Measurements from ENCODE around the gene SMARCD1. TPM values are rescaled to one million over a fixed set of nuclear protein-coding genes. Genes with fewer than 3 reads are reported as not detected.

SMARCD1 gene
- polyA plus RNA-seq, 12 donors = 45.4 to 88.5 (median 56.3) TPM; not detected in 1

- DNase-seq = peak; percentile 59
Observed at GRCh38 chr12:50055831-50056638, 29.1 kb upstream of the SMARCD1 start.

DNA sequence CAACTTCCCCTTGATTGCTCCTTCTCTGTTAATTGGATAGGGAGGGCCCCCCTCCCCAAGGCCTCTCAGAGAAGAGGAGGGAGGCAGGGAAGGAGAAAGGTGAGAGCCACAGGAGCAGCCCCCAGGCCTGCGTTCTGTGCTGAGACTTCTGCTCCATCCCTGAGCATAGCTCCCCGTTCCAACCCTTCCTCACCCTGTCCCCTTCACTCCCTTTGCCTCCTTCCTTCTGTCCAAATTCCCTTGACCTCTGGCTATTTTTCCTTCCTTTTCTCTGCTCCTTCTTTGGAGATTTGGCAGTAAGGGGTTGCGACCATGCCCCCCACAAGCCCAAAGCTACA lies 28.5 kb upstream of the SMARCD1 start:
- no peak for DNase-seq

DNA sequence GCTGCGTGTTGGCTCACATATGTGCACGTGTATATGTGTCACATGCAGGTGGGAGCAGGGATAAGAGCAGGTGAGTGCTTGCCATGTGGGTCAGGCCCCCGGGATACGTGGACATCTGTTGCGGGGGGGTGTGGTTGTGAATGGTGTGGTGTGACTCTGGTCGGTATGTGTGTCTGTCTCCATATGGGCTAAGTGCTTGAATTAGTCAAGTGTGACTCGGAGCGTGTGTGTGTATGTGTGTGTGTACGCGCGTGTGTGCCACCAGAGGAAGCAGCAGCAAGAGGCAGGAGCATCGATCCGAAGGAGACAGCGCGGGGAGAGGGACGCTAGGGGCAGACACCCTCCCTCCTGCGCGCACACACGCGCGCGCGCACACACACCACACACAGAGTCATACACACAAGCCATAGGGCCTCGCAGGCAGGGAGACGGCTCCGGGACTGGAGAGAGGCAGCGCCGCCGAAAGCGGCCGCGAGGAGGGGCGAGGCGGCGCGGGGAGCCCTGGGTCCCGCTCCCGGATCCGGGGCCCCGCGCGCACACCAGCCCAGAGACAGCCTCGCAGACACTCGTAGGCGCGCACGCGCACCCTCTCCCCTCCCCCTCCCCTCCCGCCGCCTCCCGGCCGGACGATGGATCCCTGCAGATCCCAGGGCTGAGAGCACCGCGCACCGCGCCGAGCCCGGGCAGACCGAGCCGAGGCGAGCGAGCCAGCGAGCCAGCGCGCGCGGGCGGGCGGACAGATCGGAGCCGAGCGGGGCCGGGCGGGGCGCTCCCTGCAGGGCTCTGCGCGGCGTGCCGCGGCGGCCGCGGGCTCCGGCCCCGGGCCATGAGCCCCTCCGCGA lies 27.9 kb upstream of the SMARCD1 start, which contains the start of gene ASIC1:
Gene ASIC1, plus strand, starts transcription at position 597 of the 842 bp plus-strand sequence. CDS start 1,171 bp downstream, outside the sequence.
- DNase-seq = peak; percentile 75

DNA sequence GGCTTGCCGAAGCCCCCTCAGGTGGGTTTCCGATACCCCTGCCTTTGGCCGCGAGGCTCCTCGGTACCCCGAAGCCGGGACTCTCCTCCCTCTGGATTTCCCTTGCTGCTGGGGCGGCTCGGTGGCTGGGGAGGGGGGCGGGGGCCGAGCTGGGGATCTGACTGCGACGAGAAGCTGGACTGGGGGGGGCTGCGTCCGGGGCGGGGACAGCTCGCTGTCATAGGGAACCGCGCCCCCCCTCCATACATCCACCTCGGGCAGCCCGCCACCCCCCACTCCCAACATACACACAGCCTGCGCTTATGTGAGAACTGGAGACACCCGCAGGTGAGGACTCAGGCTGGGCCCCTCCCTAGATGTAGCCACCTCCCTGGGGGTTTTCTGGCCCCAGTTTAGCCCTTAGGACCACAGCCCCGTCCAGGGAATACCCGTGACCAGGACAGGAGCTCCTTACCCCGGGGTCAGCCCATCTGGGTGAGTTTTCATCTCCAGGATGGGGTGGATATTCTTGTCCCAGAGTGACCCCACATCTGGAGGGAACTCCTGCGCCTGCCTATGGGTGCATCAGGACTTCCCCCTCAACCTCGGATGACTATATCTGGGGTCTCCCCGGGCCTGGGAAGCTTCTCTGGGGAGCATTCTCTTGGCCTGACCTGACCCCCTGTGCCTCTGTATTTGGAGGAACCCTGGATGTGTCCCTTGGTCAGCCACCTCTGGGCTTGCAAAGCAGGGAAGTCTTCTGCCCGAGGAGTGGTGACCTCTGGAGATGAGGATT lies 27.1 kb upstream of the SMARCD1 start:
- no peak for DNase-seq

DNA sequence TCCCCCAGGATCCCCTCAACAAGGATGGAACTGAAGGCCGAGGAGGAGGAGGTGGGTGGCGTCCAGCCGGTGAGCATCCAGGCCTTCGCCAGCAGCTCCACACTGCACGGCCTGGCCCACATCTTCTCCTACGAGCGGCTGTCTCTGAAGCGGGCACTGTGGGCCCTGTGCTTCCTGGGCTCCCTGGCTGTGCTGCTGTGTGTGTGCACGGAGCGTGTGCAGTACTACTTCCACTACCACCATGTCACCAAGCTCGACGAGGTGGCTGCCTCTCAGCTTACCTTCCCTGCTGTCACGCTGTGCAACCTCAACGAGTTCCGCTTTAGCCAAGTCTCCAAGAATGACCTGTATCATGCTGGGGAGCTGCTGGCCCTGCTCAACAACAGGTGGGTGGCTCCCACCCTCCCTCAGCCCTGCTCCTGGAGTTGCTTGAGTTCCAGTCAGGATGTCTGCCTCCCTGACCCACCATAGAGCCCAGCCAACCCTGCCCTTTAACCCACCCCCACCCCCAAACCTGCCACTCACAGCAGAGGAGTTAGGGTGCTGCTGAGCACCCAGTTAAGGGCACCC lies 26.3 kb upstream of the SMARCD1 start:
- no peak for DNase-seq

- DNase-seq = no peak
Observed at GRCh38 chr12:50059440-50060119, 25.6 kb upstream of the SMARCD1 start.

DNA sequence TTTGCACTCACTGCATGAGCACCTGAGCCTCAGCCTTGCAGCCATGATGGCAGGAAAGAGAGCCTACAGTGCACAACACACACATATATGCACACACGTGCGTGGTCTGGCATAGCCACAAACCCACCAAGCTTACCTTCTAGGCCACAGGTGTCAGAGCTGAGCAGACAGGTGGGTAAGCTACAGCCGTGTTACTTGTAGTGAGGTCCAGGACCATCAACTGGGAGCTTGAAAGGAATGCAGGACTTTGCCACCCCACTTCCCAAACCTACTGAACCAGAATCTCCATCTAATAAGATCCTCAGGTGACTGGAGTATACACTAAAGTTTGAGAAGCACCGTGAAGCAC lies 25.0 kb upstream of the SMARCD1 start:
- no peak for DNase-seq

DNA sequence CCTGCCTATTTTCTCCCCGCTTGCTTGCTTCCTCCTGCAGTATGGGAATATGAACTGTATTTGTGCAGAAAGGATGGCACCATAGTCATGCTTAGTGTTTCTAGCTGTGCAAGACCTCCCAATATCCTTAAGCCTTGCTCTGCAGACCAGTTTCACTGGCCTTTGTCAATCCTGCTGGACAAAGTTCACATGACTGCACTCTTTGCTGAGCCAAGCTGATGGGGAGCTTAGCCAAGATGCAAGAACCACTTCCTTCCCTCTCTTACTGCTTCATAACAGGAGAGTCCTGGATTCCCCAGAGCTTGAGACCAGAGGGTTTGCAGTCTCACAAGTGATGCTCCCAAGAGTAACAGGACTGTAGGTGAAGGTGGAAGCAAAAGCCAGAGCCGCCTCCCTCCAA lies 24.0 kb upstream of the SMARCD1 start:
- DNase-seq = no peak

GRCh38 chr12:50061946-50062686 lies 23.0 kb upstream of the SMARCD1 start:
- DNase-seq = no peak

DNA sequence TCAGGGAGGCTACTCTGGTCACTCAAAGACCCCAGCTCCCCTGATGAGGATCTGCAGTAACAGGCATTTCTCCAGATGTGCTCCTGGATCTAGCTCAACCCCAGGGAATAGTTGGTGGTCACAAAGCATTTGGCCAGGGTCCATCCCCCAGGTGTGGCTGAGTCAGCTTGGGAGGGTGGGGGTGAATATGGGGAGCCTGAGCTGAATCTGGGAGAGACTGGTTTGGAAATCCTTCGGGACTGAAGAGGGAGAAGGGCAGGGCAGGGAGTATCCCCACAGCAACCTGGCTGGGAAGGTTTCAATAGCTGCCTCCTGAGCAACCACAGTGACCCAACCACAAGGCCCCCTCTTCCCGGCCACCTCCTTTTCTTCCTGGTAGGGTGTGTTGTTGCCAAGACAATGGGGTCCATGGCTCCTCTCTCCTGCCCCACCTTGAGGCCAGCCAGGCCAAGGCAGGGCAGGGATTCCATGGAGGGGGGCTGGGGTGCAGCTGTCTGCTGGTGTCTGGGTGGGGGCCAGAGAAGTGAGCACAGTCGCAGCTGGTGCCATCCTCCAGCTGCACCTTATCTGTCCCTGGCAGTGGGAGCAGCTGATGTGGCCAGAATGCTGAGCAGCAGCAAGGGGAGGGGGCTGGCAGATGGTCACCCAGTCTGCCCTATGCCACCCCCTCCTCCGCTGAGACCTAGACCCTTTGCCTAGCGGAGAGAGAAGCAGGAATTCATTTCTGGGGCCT lies 22.2 kb upstream of the SMARCD1 start:
- DNase-seq = no peak

GRCh38 chr12:50065726-50066310 lies 19.3 kb upstream of the SMARCD1 start:
- no peak for DNase-seq

GRCh38 chr12:50066402-50066801 lies 18.7 kb upstream of the SMARCD1 start:
- no peak for DNase-seq

- no peak for DNase-seq
Observed at GRCh38 chr12:50069069-50069468, 16.1 kb upstream of the SMARCD1 start.

DNA sequence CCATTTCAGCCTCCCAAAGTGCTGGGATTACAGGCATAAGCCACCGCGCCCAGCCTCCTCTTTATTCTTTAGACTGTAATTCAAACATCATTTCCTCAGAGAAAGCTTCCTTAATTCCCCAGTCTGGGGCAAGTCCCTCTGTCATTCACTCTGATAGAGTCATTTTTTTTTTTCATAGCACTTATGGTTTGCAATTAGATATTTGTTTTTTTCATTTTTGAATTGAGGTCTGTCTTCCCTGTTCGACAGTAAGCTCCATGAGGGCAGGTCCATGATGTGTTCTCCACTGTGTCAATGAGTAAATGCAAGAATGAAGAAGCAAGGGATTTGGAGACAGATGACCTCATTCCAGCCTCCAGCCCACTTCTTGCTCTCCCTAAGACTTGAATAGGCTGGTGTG lies 15.6 kb upstream of the SMARCD1 start:
- no peak for DNase-seq

GRCh38 chr12:50070314-50071060 lies 14.7 kb upstream of the SMARCD1 start:
- peak; percentile 92 for DNase-seq

GRCh38 chr12:50072198-50072907 lies 12.8 kb upstream of the SMARCD1 start:
- no peak for DNase-seq

GRCh38 chr12:50073206-50073605 lies 11.9 kb upstream of the SMARCD1 start:
- no peak for DNase-seq

GRCh38 chr12:50073712-50074111 lies 11.4 kb upstream of the SMARCD1 start:
- DNase-seq = no peak
